Muscle of leg (tissue), 11 donors: ENCODE measurements around the gene TRIM9. TPM values are rescaled to one million over a fixed set of nuclear protein-coding genes. Genes with fewer than 3 reads are reported as not detected.

Source experiments
- DNase-seq: peaks from one replicate; pipeline ENCODE4 v3.0.0; 2013
- H3K27ac ChIP-seq: one replicate; pipeline ENCODE4 v1.5.1; 2013; ENCODE audit warnings: mild to moderate bottlenecking, low read length, control low read depth
- H3K27me3 ChIP-seq: one replicate; pipeline ENCODE4 v1.6.1; 2013; ENCODE audit warnings: low read length; ENCODE audit not compliant: control insufficient read depth, insufficient read depth
- H3K36me3 ChIP-seq: one replicate; pipeline ENCODE4 v1.6.1; 2013; ENCODE audit warnings: low read length; ENCODE audit not compliant: control insufficient read depth, insufficient read depth
- H3K4me1 ChIP-seq: one replicate; pipeline ENCODE4 v1.6.1; 2013; ENCODE audit warnings: low read length; ENCODE audit not compliant: control insufficient read depth, insufficient read depth
- H3K4me3 ChIP-seq: one replicate; pipeline ENCODE4 v1.5.1; 2013; ENCODE audit warnings: low read length, control low read depth
- H3K9me3 ChIP-seq: replicated peaks from 2 replicates; pipeline ENCODE4 v1.6.1; 2013; ENCODE audit warnings: low read depth, low read length; ENCODE audit not compliant: control insufficient read depth
- WGBS: methylation state at CpG from one replicate; pipeline ENCODE4 v1.1.5; 2013; ENCODE audit warnings: missing lambda C conversion rate; ENCODE audit not compliant: insufficient coverage; 5-methylcytosine and 5-hydroxymethylcytosine counted together
- polyA plus RNA-seq, 8 donors: library from polyadenylated mRNA; unstranded; fragments of 120-200 nt; gene quantifications; one replicate each; pipeline versions ENCODE4 v1.2.1 to v1.2.3, GENCODE V29; 2013; ENCODE audit warnings: inconsistent platforms in 1 of 8, low replicate concordance in 1 of 8; ENCODE audit not compliant: insufficient read length in 8 of 8, insufficient read depth in 1 of 8
- total RNA-seq: library from RNA; stranded (reverse); fragments of 120-200 nt; gene quantifications from one replicate; pipeline ENCODE4 v1.2.4, GENCODE V29; 2013

TRIM9 gene
- total and polyA plus RNA-seq, 9 donors, result 0.29 to 1.9 (median 1.0) TPM

- no peaks in the 10 kb centered on the region for H3K36me3 ChIP-seq
- no peak for DNase-seq
- peaks cover 5% of the 10 kb centered on the region for H3K4me1 ChIP-seq
- H3K27me3 ChIP-seq, result no peaks in the 10 kb centered on the region
- H3K4me3 ChIP-seq, result no peak overlapping the region
- no peak overlapping the region for H3K27ac ChIP-seq
- H3K9me3 ChIP-seq, result no peaks in the 10 kb centered on the region
- 92% methylated on average over 1 of the region's 3 CpGs for WGBS
Observed at GRCh38 chr14:51012055-51012454, 82.8 kb downstream of the TRIM9 start.

GRCh38 chr14:51008446-51008845 lies 86.5 kb downstream of the TRIM9 start:
- peak; percentile 66 for DNase-seq
- H3K4me3 ChIP-seq, result no peak overlapping the region
- H3K27ac ChIP-seq, result no peak overlapping the region
- no peaks in the 10 kb centered on the region for H3K27me3 ChIP-seq
- peaks cover 12% of the 10 kb centered on the region for H3K4me1 ChIP-seq
- no peaks in the 10 kb centered on the region for H3K36me3 ChIP-seq
- no peaks in the 10 kb centered on the region for H3K9me3 ChIP-seq

DNA sequence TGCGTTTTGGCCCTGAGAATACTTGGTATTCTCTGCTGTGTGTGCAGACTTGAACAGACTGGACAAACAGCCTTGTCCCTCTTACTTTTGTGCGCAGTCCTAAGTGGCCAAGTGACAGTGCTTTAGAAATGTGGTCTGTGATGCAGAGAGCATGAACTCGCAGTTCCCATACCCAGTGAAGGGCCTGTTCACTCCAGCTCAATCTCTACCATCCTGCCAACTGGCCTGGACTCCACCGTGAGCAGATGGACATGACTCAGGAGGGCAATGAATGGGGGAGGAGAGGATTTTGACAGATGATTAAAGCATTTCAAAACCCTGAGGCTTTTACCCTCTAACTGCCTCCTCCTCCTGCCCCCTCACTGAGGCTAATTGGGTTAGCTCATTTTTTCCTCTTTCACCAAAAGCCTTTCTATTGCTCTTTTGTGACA lies 88.1 kb downstream of the TRIM9 start:
- 60% methylated on average over 1 of the region's 4 CpGs for WGBS
- H3K36me3 ChIP-seq, result no peaks in the 10 kb centered on the region
- DNase-seq, result peak; percentile 79
- no peak overlapping the region for H3K4me3 ChIP-seq
- H3K27me3 ChIP-seq, result no peaks in the 10 kb centered on the region
- peaks cover 12% of the 10 kb centered on the region for H3K4me1 ChIP-seq
- H3K9me3 ChIP-seq, result no peaks in the 10 kb centered on the region
- H3K27ac ChIP-seq, result peak overlapping the region; percentile 40

DNA sequence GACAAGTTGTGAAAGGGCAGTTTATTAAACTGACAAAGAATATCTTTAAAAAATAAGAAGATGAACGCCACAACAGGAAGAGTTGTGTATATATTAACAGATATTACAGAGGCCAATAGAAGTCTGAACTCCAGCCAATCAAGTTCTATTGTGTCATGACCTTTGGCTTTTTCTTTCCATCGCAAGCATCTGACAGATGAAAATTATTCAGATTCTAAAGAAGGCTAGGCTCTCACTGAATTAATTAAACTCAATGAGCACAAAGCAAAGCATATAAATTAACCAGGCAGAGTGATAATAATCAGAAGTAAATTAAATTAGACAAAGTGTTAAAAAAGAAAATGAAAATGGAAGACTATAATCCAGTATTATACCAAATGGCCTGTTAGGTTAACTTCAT lies 88.6 kb downstream of the TRIM9 start:
- Histone ChIP-seq H3K9me3 (no peaks in the 10 kb centered on the region), H3K4me3 (no peak overlapping the region), H3K4me1 (peaks cover 12% of the 10 kb centered on the region), H3K36me3 (no peaks in the 10 kb centered on the region), H3K27ac (peak overlapping the region; percentile 40), H3K27me3 (no peaks in the 10 kb centered on the region)
- DNase-seq, result no peak
- no CpG with 5 or more reads among the region's 2 CpGs for WGBS

DNA sequence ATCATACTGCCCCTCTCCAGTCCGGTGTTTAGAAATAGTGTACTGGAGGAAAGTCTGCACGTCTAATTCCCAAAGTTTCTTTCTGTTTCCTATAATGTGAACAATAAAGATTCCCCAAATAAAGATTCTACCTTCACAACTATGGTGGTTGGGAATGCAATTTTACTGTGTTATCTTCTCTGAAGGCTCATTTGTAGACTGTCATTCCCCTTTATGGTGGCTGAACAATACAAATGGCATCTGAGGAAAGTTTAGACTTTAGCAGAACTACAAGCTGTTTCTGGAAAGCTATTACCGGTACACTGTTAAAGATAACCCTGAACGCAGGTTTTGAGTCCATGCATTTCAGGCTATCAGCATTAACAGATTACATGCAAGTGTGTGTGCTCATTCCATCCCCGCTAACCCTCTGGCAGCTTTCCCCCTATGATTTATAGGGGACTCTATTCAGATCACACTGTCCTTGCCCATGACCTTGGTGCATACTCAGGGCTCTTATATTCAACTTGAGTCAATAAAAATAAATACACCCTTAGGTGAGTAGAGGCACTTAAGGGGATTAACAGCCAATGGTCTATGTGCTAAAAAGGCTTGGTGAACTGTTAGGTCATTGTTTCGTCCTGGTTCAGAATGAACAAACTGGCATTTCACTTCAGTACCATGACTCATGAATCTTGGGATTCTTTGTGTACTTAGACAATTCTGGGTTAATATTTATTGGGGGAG lies 89.9 kb downstream of the TRIM9 start:
- WGBS, result 49% methylated on average over 2 of the region's 6 CpGs
- H3K4me1 ChIP-seq, result peaks cover 12% of the 10 kb centered on the region
- DNase-seq, result no peak

DNA sequence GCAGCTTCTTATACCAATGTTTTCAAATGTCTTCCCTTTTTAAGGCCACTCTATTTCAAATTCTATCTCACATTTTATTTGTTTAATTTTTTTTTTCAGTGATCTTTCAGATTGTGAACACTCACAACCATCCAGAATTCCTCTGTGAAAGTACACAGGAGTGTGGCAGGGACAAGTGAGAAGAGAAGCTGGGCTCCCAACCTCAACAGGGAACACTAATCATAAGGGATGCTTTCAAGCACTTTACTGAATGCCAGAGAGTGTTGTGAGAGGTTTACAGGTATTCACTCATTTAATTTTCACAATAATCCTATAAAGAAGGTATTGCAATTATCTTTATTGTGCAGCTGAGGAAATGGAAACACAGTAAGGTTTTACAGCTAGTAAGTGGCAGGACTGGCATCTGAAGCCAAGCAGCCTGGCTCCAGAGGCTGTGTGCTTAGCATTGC lies 90.5 kb downstream of the TRIM9 start:
- no peak overlapping the region for H3K4me3 ChIP-seq
- H3K4me1 ChIP-seq, result peaks cover 12% of the 10 kb centered on the region
- no peaks in the 10 kb centered on the region for H3K9me3 ChIP-seq
- no peak overlapping the region for H3K27ac ChIP-seq
- DNase-seq, result no peak
- H3K36me3 ChIP-seq, result no peaks in the 10 kb centered on the region
- H3K27me3 ChIP-seq, result no peaks in the 10 kb centered on the region

More for the DNA sequence above, 89.9 kb downstream of the TRIM9 start:
- Histone ChIP-seq H3K9me3 (no peaks in the 10 kb centered on the region), H3K27ac (no peak overlapping the region), H3K27me3 (no peaks in the 10 kb centered on the region), H3K36me3 (no peaks in the 10 kb centered on the region), H3K4me3 (no peak overlapping the region)

DNA sequence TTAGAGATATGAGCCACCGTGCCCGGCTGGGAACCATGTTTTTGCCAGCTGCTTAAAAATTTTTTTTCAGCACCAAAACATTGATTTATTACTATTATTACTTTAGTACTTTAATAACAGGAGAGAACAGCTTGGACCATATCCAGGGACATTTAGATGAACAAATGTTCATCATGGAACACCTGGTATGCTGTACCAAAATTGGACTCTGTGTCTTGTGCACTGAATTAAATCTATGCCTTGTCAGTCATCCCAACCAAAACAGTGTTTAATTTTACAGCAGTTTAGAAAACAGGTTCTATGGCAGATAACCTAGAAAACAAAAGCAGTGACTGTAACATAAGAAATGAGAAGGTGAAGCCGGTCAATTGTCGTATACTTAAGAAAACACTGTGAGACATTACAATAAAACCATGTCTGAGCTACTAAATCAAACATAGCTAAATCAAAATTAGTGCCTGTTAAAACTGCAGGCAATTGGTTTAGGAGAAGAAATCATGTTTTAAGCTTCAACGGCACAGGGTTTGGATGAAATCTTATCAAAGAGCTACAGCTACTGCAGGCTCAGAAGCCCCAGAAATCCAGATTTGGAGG lies 92.4 kb downstream of the TRIM9 start:
- DNase-seq, result no peak
- no peaks in the 10 kb centered on the region for H3K27me3 ChIP-seq
- no peak overlapping the region for H3K27ac ChIP-seq
- peaks cover 7% of the 10 kb centered on the region for H3K4me1 ChIP-seq
- no peaks in the 10 kb centered on the region for H3K9me3 ChIP-seq
- H3K36me3 ChIP-seq, result no peaks in the 10 kb centered on the region
- H3K4me3 ChIP-seq, result no peak overlapping the region
- no CpG with 5 or more reads among the region's 5 CpGs for WGBS

DNA sequence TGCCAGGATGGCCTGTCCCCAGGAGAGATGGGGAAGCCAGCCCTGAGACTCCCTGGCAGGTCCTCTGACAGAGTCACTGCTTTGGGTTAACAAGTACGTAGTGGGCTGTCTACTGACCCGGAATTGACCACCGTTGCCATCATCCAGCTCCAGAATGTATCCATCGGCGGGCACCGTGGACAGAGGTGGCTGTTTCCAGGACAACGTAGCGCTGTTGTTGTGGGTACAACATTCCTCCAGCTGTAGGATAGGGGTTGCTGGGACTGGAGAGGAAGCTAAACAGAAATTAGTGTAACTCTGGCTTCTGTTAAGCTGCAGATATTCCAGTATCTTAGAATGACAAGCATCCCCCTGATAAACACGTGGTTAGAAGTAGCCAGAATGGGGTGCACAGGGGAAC lies 94.3 kb downstream of the TRIM9 start:
- Histone ChIP-seq H3K9me3 (no peaks in the 10 kb centered on the region), H3K27me3 (no peaks in the 10 kb centered on the region), H3K4me3 (no peak overlapping the region), H3K27ac (no peak overlapping the region), H3K4me1 (peaks cover 2% of the 10 kb centered on the region), H3K36me3 (no peaks in the 10 kb centered on the region)
- no peak for DNase-seq
- WGBS, result 89% methylated on average over 5 of the region's 9 CpGs

DNA sequence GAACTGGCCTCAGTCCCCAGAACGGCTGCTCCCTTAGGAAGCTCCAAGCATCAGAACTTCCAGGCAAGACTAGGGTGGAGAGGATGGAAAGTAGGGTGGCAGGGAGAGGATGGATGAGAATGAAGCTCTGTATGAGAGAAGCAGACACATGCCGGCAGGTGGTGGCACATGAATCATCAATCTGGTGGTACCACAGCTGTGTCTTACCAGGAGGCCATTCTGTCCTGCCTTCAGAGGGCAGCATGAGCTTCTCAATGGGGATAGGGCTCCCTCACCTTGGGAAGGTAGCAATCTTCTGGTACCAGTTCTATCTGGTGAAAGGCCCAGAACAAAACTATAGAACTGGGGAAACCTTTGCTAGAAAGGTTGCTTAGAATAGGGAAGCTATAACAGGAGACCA lies 95.2 kb downstream of the TRIM9 start:
- H3K36me3 ChIP-seq, result no peaks in the 10 kb centered on the region
- H3K4me3 ChIP-seq, result no peak overlapping the region
- no peaks in the 10 kb centered on the region for H3K4me1 ChIP-seq
- no peak for DNase-seq
- no peak overlapping the region for H3K27ac ChIP-seq
- H3K27me3 ChIP-seq, result no peaks in the 10 kb centered on the region
- WGBS, result 80% methylated on average over 2 of the region's 2 CpGs
- H3K9me3 ChIP-seq, result no peaks in the 10 kb centered on the region

- no peaks in the 10 kb centered on the region for H3K9me3 ChIP-seq
- H3K36me3 ChIP-seq, result no peaks in the 10 kb centered on the region
- no peak for DNase-seq
- no CpG with 5 or more reads among the region's 4 CpGs for WGBS
- no peak overlapping the region for H3K4me3 ChIP-seq
- H3K27ac ChIP-seq, result no peak overlapping the region
- no peaks in the 10 kb centered on the region for H3K27me3 ChIP-seq
- H3K4me1 ChIP-seq, result no peaks in the 10 kb centered on the region
Observed at GRCh38 chr14:50998612-50999011, 96.3 kb downstream of the TRIM9 start.
